HCT116 (cell line): ENCODE measurements around the gene AKR1C4. TPM values are rescaled to one million over a fixed set of nuclear protein-coding genes. Genes with fewer than 3 reads are reported as not detected.

Source experiments
- ATAC-seq: fragments of 200-7000 bp; cut with Tn5 transposase; 2 replicates; pipeline ENCODE4 v1.9.1; 2020; ENCODE audit warnings: mild to moderate bottlenecking, moderate library complexity
- BruUV-seq: library from RNA; stranded (reverse); fragments of 400-500 nt; replicated peaks from 2 replicates; lab custom pipeline; 2021; lab: Mats Ljungman, UMichigan
- CTCF ChIA-PET: fragments of 300-600 bp; sonication (Branson Sonifier 250); formaldehyde crosslinking; loops from one replicate; lab custom pipeline; 2021; ENCODE audit warnings: antibody characterized with exemption; lab: Charles Lee
- POLR2A ChIA-PET: fragments of 300-600, 350-600 bp; sonication (Branson Sonifier 250); formaldehyde crosslinking; loops from one replicate; lab custom pipeline; 2021; ENCODE audit warnings: antibody characterized with exemption; lab: Charles Lee
- RAD21 ChIA-PET, 2 experiments: fragments of 300-600 bp; sonication (Branson Sonifier 250); formaldehyde crosslinking; loops; one replicate each; lab custom pipeline; 2023; ENCODE audit warnings: low total read pairs in 2 of 2; ENCODE audit not compliant: uncharacterized antibody in 2 of 2, unreplicated experiment in 2 of 2, low non-redundant PET in 1 of 2; lab: Charles Lee
- DNase-seq: peaks from one replicate; pipeline ENCODE4 v3.0.0-alpha.2; 2010; ENCODE audit warnings: low read depth, low spot score
- H2AFZ ChIP-seq: fragments of 200-600 bp; shearing (Covaris generic), sonication (generic); 2 replicates; pipeline ENCODE4 v1.6.1; 2017; ENCODE audit warnings: low read depth, mixed run types, mixed read lengths, antibody characterized with exemption, low read length; ENCODE audit not compliant: poor library complexity, severe bottlenecking
- H3K27ac ChIP-seq: 2 replicates; pipeline ENCODE4 v1.5.1; 2012; ENCODE audit warnings: low read depth, low read length
- H3K27me3 ChIP-seq: fragments of 200-600 bp; sonication (generic); 2 replicates; pipeline ENCODE4 v1.6.1; 2016; ENCODE audit warnings: mixed run types, low read length, mixed read lengths; ENCODE audit not compliant: insufficient read depth
- H3K36me3 ChIP-seq, 2 experiments: fragments of 200-500 bp in 1 of 2; fragments of 200-600 bp in 1 of 2; sonication (Bioruptor generic) in 1 of 2; sonication (generic) in 1 of 2; 2 replicates each; pipeline versions ENCODE4 v1.5.1 to v1.6.1; 2014 to 2016; ENCODE audit warnings: low read length in 2 of 2, inconsistent platforms in 1 of 2, mixed read lengths in 1 of 2, mixed run types in 1 of 2; ENCODE audit not compliant: insufficient read depth in 2 of 2, control insufficient read depth in 1 of 2
- H3K4me1 ChIP-seq, 2 experiments: fragments of 200-600 bp in 1 of 2; sonication (generic) in 1 of 2; 2 replicates each; pipeline versions ENCODE4 v1.5.1 to v1.6.1; 2012 to 2017; ENCODE audit warnings: low read length in 2 of 2, inconsistent platforms in 1 of 2, mild to moderate bottlenecking in 1 of 2, mixed read lengths in 1 of 2, mixed run types in 1 of 2, moderate library complexity in 1 of 2; ENCODE audit not compliant: insufficient read depth in 2 of 2, control insufficient read depth in 1 of 2
- H3K4me2 ChIP-seq: fragments of 200-600 bp; sonication (generic); 2 replicates; pipeline ENCODE4 v1.6.1; 2017; ENCODE audit warnings: mixed run types, low read length, mixed read lengths
- H3K4me3 ChIP-seq, 2 experiments: fragments of 200-600 bp in 1 of 2; sonication (generic) in 1 of 2; replicated peaks in 1 of 2; 2 replicates each; pipeline ENCODE4 v1.5.1; 2011 to 2016; ENCODE audit warnings: low read length in 2 of 2, control low read depth in 1 of 2, low read depth in 1 of 2, mild to moderate bottlenecking in 1 of 2, mixed read lengths in 1 of 2, mixed run types in 1 of 2
- H3K79me2 ChIP-seq: fragments of 200-600 bp; sonication (generic); 2 replicates; pipeline ENCODE4 v1.6.1; 2017; ENCODE audit warnings: mild to moderate bottlenecking, mixed run types, low read length, moderate library complexity, mixed read lengths; ENCODE audit not compliant: insufficient read depth
- H3K9ac ChIP-seq: fragments of 200-600 bp; sonication (generic); 2 replicates; pipeline ENCODE4 v1.6.1; 2016; ENCODE audit warnings: low read length, mixed read lengths
- H3K9me2 ChIP-seq: fragments of 200-600 bp; sonication (generic), shearing (Covaris generic); 2 replicates; pipeline ENCODE4 v1.6.1; 2017; ENCODE audit warnings: mixed run types, mild to moderate bottlenecking, moderate library complexity; ENCODE audit not compliant: insufficient read depth
- H3K9me3 ChIP-seq, 2 experiments: fragments of 200-500 bp in 1 of 2; fragments of 200-600 bp in 1 of 2; sonication (Bioruptor generic) in 1 of 2; sonication (generic) in 1 of 2; 2 replicates each; pipeline ENCODE4 v1.6.1; 2014 to 2017; ENCODE audit warnings: low read length in 2 of 2, mixed read lengths in 2 of 2, inconsistent platforms in 1 of 2, low read depth in 1 of 2, mild to moderate bottlenecking in 1 of 2, mixed run types in 1 of 2, moderate library complexity in 1 of 2; ENCODE audit not compliant: control insufficient read depth in 1 of 2, insufficient read depth in 1 of 2
- H4K20me1 ChIP-seq: fragments of 200-600 bp; sonication (generic), shearing (Covaris generic); 2 replicates; pipeline ENCODE4 v1.6.1; 2017; ENCODE audit warnings: mixed run types, mild to moderate bottlenecking, moderate library complexity; ENCODE audit not compliant: insufficient read depth
- CEBPB ChIP-seq: IDR thresholded peaks from 2 replicates; pipeline ENCODE4 v1.6.1; 2012; ENCODE audit warnings: low read depth
- EGR1 ChIP-seq: IDR thresholded peaks from 2 replicates; pipeline ENCODE4 v1.6.1; 2012; ENCODE audit warnings: low read depth
- ELF1 ChIP-seq: IDR thresholded peaks from 2 replicates; pipeline ENCODE4 v1.6.1; 2012; ENCODE audit warnings: low read depth, borderline replicate concordance
- EZH2 ChIP-seq: fragments of 200-600 bp; sonication (generic); IDR thresholded peaks from 2 replicates; pipeline ENCODE4 v1.6.1; 2017; ENCODE audit warnings: antibody characterized with exemption, mixed run types
- EZH2phosphoT487 ChIP-seq: fragments of 200-600 bp; IDR thresholded peaks from 2 replicates; pipeline ENCODE4 v1.6.1; 2018; ENCODE audit warnings: antibody characterized with exemption, borderline replicate concordance
- MAX ChIP-seq: IDR thresholded peaks from 2 replicates; pipeline ENCODE4 v1.6.1; 2012
- POLR2A ChIP-seq: IDR thresholded peaks from 2 replicates; pipeline ENCODE4 v1.7.0; 2011; ENCODE audit warnings: borderline replicate concordance; ENCODE audit not compliant: insufficient read depth, insufficient read length; ENCODE audit errors: extremely low read depth
- SRF ChIP-seq: IDR thresholded peaks from 2 replicates; pipeline ENCODE4 v1.6.1; 2012; ENCODE audit warnings: low read depth
- TCF7L2 ChIP-seq: IDR thresholded peaks from 2 replicates; pipeline ENCODE4 v1.7.0; 2011; ENCODE audit warnings: borderline replicate concordance, inconsistent platforms; ENCODE audit not compliant: insufficient read depth, insufficient read length; ENCODE audit errors: extremely low read depth
- ZNF274 ChIP-seq: fragments of 200-500 bp; sonication (Bioruptor generic); IDR thresholded peaks from 2 replicates; pipeline ENCODE4 v1.6.1; 2014; ENCODE audit warnings: mild to moderate bottlenecking, low read depth, low read length, inconsistent platforms
- intact Hi-C: fragments of 100-400 bp; cut with micrococcal nuclease; formaldehyde crosslinking; loops from 2 replicates; pipeline ENCODE4 v1.10.0; 2022
- total RNA-seq: library from RNA; stranded (reverse); gene quantifications from one replicate; pipeline ENCODE4 v1.2.1, GENCODE V29; 2021; ENCODE audit not compliant: unreplicated experiment
- TF ChIP-seq, protein P1 (sequence below), 3 experiments: fragments of 200-600 bp in 1 of 3; sonication (generic) in 1 of 3; IDR thresholded peaks in 2 of 3; conservative IDR thresholded peaks in 1 of 3; 2 replicates each; pipeline ENCODE4 v1.5.1; 2012 to 2017; ENCODE audit warnings: low read depth in 2 of 3, low read length in 2 of 3, antibody characterized with exemption in 1 of 3, borderline replicate concordance in 1 of 3, control low read depth in 1 of 3, mild to moderate bottlenecking in 1 of 3, mixed read lengths in 1 of 3, mixed run types in 1 of 3, moderate library complexity in 1 of 3; ENCODE audit not compliant: insufficient read depth in 1 of 3
- TF ChIP-seq, protein P2 (sequence below): IDR thresholded peaks from 2 replicates; pipeline ENCODE4 v1.6.1; 2011; ENCODE audit warnings: mild to moderate bottlenecking, low read length, moderate library complexity; ENCODE audit not compliant: insufficient replicate concordance; ENCODE audit errors: extremely low read depth

The AKR1C4 gene
- total RNA-seq, 1 experiment from 2014 or later = not detected

GRCh38 chr10:5229019-5229418, 32.4 kb downstream of the AKR1C4 start:
- POLR2A ChIA-PET = no interaction called here
- RAD21 ChIA-PET = no interaction called here
- Histone ChIP-seq H3K9me3 (no peaks in the 10 kb centered on the region), H3K4me1 (no peaks in the 10 kb centered on the region), H3K4me2 (no peak overlapping the region), H3K27ac (no peak overlapping the region), H3K27me3 (no peaks in the 10 kb centered on the region), H3K9me2 (no peaks in the 10 kb centered on the region), H3K36me3 (no peaks in the 10 kb centered on the region), H3K4me3 (no peak overlapping the region), H3K79me2 (no peaks in the 10 kb centered on the region), H3K9ac (no peak overlapping the region), H4K20me1 (no peaks in the 10 kb centered on the region), H2AFZ (no peak overlapping the region)
- no TSS peak for BruUV-seq
- no peak for ATAC-seq
- DNase-seq = no peak
- CTCF ChIA-PET = no interaction called here
- intact Hi-C loops = no loop called here
- TF ChIP-seq ZNF274 = no peak
- no peak for TF ChIP-seq EGR1
- TF ChIP-seq, protein P1, sequence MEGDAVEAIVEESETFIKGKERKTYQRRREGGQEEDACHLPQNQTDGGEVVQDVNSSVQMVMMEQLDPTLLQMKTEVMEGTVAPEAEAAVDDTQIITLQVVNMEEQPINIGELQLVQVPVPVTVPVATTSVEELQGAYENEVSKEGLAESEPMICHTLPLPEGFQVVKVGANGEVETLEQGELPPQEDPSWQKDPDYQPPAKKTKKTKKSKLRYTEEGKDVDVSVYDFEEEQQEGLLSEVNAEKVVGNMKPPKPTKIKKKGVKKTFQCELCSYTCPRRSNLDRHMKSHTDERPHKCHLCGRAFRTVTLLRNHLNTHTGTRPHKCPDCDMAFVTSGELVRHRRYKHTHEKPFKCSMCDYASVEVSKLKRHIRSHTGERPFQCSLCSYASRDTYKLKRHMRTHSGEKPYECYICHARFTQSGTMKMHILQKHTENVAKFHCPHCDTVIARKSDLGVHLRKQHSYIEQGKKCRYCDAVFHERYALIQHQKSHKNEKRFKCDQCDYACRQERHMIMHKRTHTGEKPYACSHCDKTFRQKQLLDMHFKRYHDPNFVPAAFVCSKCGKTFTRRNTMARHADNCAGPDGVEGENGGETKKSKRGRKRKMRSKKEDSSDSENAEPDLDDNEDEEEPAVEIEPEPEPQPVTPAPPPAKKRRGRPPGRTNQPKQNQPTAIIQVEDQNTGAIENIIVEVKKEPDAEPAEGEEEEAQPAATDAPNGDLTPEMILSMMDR (IDR thresholded peaks at IDR 0.05 in 2 of 3, conservative IDR thresholded peaks at IDR 0.05 in 1 of 3; ENCODE audit: borderline replicate concordance in 1 of 3, insufficient read depth in 1 of 3, low read depth in 2 of 3, low read length in 2 of 3) = no peak
- TF ChIP-seq CEBPB = no peak
- TF ChIP-seq MAX = no peak
- no peak for TF ChIP-seq POLR2A
- no peak for TF ChIP-seq ELF1
- no peak for TF ChIP-seq TCF7L2
- TF ChIP-seq EZH2phosphoT487 = no peak
- TF ChIP-seq, protein P2, sequence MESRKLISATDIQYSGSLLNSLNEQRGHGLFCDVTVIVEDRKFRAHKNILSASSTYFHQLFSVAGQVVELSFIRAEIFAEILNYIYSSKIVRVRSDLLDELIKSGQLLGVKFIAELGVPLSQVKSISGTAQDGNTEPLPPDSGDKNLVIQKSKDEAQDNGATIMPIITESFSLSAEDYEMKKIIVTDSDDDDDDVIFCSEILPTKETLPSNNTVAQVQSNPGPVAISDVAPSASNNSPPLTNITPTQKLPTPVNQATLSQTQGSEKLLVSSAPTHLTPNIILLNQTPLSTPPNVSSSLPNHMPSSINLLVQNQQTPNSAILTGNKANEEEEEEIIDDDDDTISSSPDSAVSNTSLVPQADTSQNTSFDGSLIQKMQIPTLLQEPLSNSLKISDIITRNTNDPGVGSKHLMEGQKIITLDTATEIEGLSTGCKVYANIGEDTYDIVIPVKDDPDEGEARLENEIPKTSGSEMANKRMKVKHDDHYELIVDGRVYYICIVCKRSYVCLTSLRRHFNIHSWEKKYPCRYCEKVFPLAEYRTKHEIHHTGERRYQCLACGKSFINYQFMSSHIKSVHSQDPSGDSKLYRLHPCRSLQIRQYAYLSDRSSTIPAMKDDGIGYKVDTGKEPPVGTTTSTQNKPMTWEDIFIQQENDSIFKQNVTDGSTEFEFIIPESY = no peak
- no peak for TF ChIP-seq EZH2
- no peak for TF ChIP-seq SRF
